ENCODE results near the gene DDB1.

DNA sequence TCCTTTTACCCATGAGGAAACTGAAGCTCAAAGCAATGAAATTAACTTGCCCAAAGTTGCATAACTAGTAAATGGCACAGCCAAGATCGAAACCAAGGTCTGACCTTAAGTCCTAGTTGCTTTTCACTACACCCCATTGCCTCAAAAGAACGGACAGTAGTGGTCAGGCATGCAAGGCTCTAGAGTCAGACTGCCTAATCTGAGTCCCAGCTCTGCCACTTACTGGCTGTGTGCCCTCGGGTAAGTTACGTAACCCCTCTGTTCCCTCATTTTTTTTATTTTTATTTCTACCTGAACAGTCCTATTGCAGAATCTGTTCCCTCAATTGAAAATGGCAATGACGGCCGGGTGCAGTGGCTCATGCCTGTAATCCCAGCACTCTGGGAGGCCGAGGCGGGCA lies 19.1 kb upstream of the DDB1 start:
- TF ChIP-seq, protein P1, sequence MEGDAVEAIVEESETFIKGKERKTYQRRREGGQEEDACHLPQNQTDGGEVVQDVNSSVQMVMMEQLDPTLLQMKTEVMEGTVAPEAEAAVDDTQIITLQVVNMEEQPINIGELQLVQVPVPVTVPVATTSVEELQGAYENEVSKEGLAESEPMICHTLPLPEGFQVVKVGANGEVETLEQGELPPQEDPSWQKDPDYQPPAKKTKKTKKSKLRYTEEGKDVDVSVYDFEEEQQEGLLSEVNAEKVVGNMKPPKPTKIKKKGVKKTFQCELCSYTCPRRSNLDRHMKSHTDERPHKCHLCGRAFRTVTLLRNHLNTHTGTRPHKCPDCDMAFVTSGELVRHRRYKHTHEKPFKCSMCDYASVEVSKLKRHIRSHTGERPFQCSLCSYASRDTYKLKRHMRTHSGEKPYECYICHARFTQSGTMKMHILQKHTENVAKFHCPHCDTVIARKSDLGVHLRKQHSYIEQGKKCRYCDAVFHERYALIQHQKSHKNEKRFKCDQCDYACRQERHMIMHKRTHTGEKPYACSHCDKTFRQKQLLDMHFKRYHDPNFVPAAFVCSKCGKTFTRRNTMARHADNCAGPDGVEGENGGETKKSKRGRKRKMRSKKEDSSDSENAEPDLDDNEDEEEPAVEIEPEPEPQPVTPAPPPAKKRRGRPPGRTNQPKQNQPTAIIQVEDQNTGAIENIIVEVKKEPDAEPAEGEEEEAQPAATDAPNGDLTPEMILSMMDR (IDR thresholded peaks at IDR 0.05), result peak in 1 of 6 experiments; percentile 1
- no peak for TF ChIP-seq POLR2A (IDR thresholded peaks at IDR 0.05)

Data from adrenal gland (tissue), 5 donors.